CD4-positive, alpha-beta T cell (primary cell): ENCODE measurements around the gene OLFM2. TPM values are rescaled to one million over a fixed set of nuclear protein-coding genes. Genes with fewer than 3 reads are reported as not detected.
"Not testable (repeated sequence)": the region's sequence is repeated elsewhere in the genome, so short reads cannot be mapped to it uniquely, and the experiment has no call there.

Source experiments
- ATAC-seq: fragments of 200-7000 bp; cut with Tn5 transposase; one replicate; pipeline ENCODE4 v1.10.0; 2022; ENCODE audit warnings: mild to moderate bottlenecking; ENCODE audit not compliant: poor library complexity
- CTCF ChIA-PET: fragments of 350-600 bp; sonication (Branson Sonifier 250); formaldehyde crosslinking; loops from one replicate; lab custom pipeline; 2021; ENCODE audit warnings: antibody characterized with exemption, inconsistent platforms; lab: Charles Lee
- POLR2A ChIA-PET: fragments of 350-600 bp; sonication (Branson Sonifier 250); formaldehyde crosslinking; loops from one replicate; lab custom pipeline; 2021; ENCODE audit warnings: antibody characterized with exemption, inconsistent platforms; lab: Charles Lee
- DNase-seq, 14 experiments: peaks; one replicate each; pipeline ENCODE4 v3.0.0-alpha.2; 2013 to 2020; ENCODE audit warnings: mixed read lengths in 2 of 14
- H3K27ac ChIP-seq, 2 donors: one replicate each; pipeline versions ENCODE4 v1.5.1 to v1.7.0; 2013; ENCODE audit warnings: low read length in 2 of 2, low read depth in 1 of 2, mild to moderate bottlenecking in 1 of 2
- H3K27me3 ChIP-seq, 2 experiments: 1 replicate in 1 of 2; 2 replicates in 1 of 2; pipeline versions ENCODE4 v1.6.1 to v1.7.0; 2013; ENCODE audit warnings: low read length in 2 of 2, control low read depth in 1 of 2, mild to moderate bottlenecking in 1 of 2, moderate library complexity in 1 of 2; ENCODE audit not compliant: insufficient read depth in 2 of 2, control insufficient read depth in 1 of 2
- H3K36me3 ChIP-seq: one replicate; pipeline ENCODE4 v1.6.1; 2013; ENCODE audit warnings: low read length, control low read depth; ENCODE audit not compliant: insufficient read depth
- H3K4me1 ChIP-seq: one replicate; pipeline ENCODE4 v1.6.1; 2013; ENCODE audit warnings: low read length, control low read depth; ENCODE audit not compliant: insufficient read depth
- H3K4me3 ChIP-seq: one replicate; pipeline ENCODE4 v1.5.1; 2013; ENCODE audit warnings: mild to moderate bottlenecking, low read length, moderate library complexity
- H3K9me3 ChIP-seq, 2 experiments: 1 replicate in 1 of 2; 2 replicates in 1 of 2; pipeline versions ENCODE4 v1.6.1 to v1.7.0; 2013; ENCODE audit warnings: low read length in 2 of 2, mild to moderate bottlenecking in 2 of 2, control low read depth in 1 of 2, moderate library complexity in 1 of 2; ENCODE audit not compliant: control insufficient read depth in 1 of 2, insufficient read depth in 1 of 2
- H3K27ac Mint-ChIP-seq: one replicate; pipeline ENCODE4 v1.8.0; 2020; ENCODE audit warnings: mixed read lengths
- H3K27me3 Mint-ChIP-seq: one replicate; pipeline ENCODE4 v1.8.0; 2021; ENCODE audit warnings: mixed read lengths
- H3K36me3 Mint-ChIP-seq: one replicate; pipeline ENCODE4 v1.8.0; 2021; ENCODE audit warnings: low read depth, mixed read lengths
- H3K4me1 Mint-ChIP-seq: one replicate; pipeline ENCODE4 v1.8.0; 2021; ENCODE audit warnings: low read depth, mixed read lengths
- H3K4me3 Mint-ChIP-seq: one replicate; pipeline ENCODE4 v1.8.0; 2020; ENCODE audit warnings: mild to moderate bottlenecking, mixed read lengths
- H3K9me3 Mint-ChIP-seq: one replicate; pipeline ENCODE4 v1.8.0; 2020; ENCODE audit warnings: mixed read lengths
- intact Hi-C, 2 experiments: fragments of 100-400 bp; cut with DNase I in 1 of 2; cut with micrococcal nuclease in 1 of 2; formaldehyde crosslinking; loops; one replicate each; pipeline versions ENCODE4 v1.15.1 to v1.9.0; 2023 to 2025; cut with DNase I, micrococcal nuclease
- total RNA-seq, 174 experiments: library from RNA in 2 of 174; stranded (reverse) in 2 of 174; gene quantifications; one replicate each; pipeline ENCODE4 v1.2.3 and lab custom pipeline; 2021 to 2026
- TF ChIP-seq, protein P1 (sequence below): fragments of 200-600 bp; IDR thresholded peaks from one replicate; pipeline ENCODE4 v1.8.0; 2022; ENCODE audit warnings: antibody characterized with exemption, mild to moderate bottlenecking

Gene OLFM2
- total RNA-seq, 2 experiments from 2014 or later, result 4.1 to 4.8 TPM

DNA sequence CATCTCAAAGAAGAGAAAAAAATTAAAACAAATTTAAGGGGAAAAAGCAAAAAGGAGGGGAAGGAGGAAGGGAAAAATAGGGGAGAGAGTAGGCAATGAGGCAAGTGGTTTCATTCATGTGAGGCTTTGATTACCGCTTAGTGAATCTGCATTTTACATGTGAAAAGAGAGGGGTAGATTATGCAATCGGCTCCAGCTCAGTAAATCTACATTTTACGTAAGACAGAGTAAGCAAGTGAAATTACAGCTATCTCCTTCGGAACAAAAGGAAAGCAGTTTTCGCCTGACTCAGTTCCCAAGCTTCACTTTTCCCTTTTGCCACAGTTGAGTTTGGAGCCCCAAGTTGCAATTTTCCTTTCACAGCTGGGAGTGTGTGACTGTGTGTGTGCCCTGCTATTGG, 16.0 kb upstream of the OLFM2 start:
- Histone ChIP-seq H3K27ac (no peak overlapping the region), H3K4me3 (no peak overlapping the region), H3K9me3 (no peaks in the 10 kb centered on the region), H3K27me3 (no peaks in the 10 kb centered on the region), H3K4me1 (no peaks in the 10 kb centered on the region), H3K36me3 (no peaks in the 10 kb centered on the region)
- POLR2A ChIA-PET, result no interaction called here
- ATAC-seq (no peak), DNase-seq (no peak)
- no peaks in the 10 kb centered on the region for H3K9me3 Mint-ChIP-seq
- no peaks in the 10 kb centered on the region for H3K4me1 Mint-ChIP-seq
- intact Hi-C loops, result no loop called here
- H3K4me3 Mint-ChIP-seq, result no peak overlapping the region
- no peak overlapping the region for H3K27ac Mint-ChIP-seq
- CTCF ChIA-PET, result no interaction called here
- no peaks in the 10 kb centered on the region for H3K36me3 Mint-ChIP-seq
- peaks cover 9% of the 10 kb centered on the region for H3K27me3 Mint-ChIP-seq
- TF ChIP-seq, protein P1, sequence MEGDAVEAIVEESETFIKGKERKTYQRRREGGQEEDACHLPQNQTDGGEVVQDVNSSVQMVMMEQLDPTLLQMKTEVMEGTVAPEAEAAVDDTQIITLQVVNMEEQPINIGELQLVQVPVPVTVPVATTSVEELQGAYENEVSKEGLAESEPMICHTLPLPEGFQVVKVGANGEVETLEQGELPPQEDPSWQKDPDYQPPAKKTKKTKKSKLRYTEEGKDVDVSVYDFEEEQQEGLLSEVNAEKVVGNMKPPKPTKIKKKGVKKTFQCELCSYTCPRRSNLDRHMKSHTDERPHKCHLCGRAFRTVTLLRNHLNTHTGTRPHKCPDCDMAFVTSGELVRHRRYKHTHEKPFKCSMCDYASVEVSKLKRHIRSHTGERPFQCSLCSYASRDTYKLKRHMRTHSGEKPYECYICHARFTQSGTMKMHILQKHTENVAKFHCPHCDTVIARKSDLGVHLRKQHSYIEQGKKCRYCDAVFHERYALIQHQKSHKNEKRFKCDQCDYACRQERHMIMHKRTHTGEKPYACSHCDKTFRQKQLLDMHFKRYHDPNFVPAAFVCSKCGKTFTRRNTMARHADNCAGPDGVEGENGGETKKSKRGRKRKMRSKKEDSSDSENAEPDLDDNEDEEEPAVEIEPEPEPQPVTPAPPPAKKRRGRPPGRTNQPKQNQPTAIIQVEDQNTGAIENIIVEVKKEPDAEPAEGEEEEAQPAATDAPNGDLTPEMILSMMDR, result no peak

GRCh38 chr19:9947441-9947840, 11.1 kb upstream of the OLFM2 start:
- H3K9me3 Mint-ChIP-seq, result no peaks in the 10 kb centered on the region
- Histone ChIP-seq H3K4me1 (no peaks in the 10 kb centered on the region), H3K4me3 (no peak overlapping the region), H3K27me3 (peaks cover 2 to 3% of the 10 kb centered on the region in 2 experiments), H3K9me3 (peaks cover 3 to 11% of the 10 kb centered on the region in 2 experiments), H3K27ac (no peak overlapping the region), H3K36me3 (no peaks in the 10 kb centered on the region)
- TF ChIP-seq, protein P1, result no peak
- no peaks in the 10 kb centered on the region for H3K36me3 Mint-ChIP-seq
- DNase-seq (no peak), ATAC-seq (no peak)
- no peaks in the 10 kb centered on the region for H3K4me1 Mint-ChIP-seq
- no peak overlapping the region for H3K27ac Mint-ChIP-seq
- intact Hi-C loops, result no loop called here
- H3K4me3 Mint-ChIP-seq, result no peak overlapping the region
- ChIA-PET CTCF (no interaction called here), POLR2A (no interaction called here)
- peaks cover 23% of the 10 kb centered on the region for H3K27me3 Mint-ChIP-seq

DNA sequence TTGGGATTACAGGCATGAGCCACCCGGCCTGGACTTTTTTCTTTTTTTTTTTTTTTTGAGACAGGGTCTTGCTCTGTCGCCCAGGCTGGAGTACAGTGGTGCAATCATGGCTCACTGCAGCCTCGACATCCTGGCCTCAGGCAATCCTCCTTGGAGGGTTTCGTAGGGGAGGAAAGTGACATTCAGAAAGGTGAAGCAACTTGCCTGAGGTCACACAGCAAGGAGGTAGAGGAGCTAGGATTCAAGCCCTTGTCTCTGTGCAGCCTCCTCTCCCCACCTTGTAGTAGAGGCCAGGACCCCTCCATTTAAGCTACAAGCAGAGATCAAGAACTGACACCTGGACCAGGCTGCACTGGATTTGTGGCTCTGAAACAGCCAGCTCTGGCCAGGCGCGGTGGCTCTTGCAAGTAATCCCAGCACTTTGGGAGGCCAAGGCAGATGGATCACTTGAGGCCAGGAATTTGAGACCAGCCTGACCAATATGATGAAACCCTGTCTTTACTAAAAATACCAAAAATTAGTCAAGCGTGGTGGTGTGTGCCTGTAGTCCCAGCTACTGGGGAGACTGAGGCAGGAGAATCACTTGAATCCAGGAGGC, 10.3 kb upstream of the OLFM2 start:
- H3K4me3 Mint-ChIP-seq, H3K36me3 Mint-ChIP-seq, H3K9me3 Mint-ChIP-seq, H3K4me1 ChIP-seq, H3K27ac ChIP-seq, CTCF ChIA-PET, H3K36me3 ChIP-seq, H3K4me1 Mint-ChIP-seq, ATAC-seq, intact Hi-C loops, POLR2A ChIA-PET, DNase-seq, H3K27ac Mint-ChIP-seq, H3K4me3 ChIP-seq: not testable (repeated sequence)
- Histone ChIP-seq H3K27me3 (peaks cover 3 to 11% of the 10 kb centered on the region in 2 experiments), H3K9me3 (peaks cover 11 to 12% of the 10 kb centered on the region in 2 experiments)
- H3K27me3 Mint-ChIP-seq, result peaks cover 30% of the 10 kb centered on the region
